GM21528 (cell line): Measurements from ENCODE around the gene ZNF205.
A peak's percentile ranks its signal among the peaks of the same experiment; 100 is the strongest.

Experiments
- ATAC-seq: cut with Tn5 transposase; IDR thresholded peaks from one replicate; pipeline ENCODE4 v1.9.1; 2021; ENCODE audit warnings: mild to moderate bottlenecking, moderate library complexity; ENCODE audit not compliant: unreplicated experiment, low FRiP score

ZNF205 gene

GRCh38 chr16:3099732-3100499, 12.5 kb upstream of the ZNF205 start:
- ATAC-seq = peak; percentile 41

DNA sequence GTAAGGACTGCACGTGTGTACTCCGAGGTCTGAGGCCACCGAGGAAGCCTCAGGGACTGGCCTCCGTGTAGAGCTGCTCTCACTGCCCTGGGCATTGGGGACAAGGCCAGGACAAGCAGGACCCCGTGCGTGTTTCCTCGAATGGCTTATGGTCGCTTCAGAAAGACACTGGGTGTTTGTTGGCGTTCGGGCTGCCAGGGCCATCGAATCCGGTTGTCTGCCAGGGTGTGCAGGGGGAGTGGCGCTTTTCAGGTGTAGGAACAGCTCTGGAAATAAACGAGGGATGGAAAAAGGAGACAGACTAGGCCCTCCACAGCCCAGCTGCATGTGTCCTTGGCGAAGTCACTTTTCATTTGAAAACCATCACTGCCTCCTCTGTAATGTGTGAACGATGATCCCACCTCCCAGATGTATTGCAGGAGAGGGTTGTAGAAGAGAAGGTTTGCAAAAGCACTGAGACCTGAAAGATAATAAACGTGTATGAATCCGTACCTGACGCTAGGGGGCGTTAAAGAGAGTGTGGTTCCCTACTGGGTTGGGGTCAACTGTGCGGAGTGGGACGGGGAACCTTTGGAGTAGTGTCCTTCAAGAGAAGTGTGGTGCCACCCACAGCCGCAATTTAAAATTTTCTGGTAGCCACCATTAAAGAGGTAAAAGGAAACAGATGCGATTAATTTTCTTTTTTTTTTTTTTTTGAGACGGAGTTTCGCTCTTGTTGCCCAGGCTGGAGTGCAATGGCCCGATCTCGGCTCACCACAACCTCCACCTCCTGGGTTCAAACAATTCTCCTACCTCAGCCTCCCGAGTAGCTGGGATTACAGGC, 11.2 kb upstream of the ZNF205 start:
- ATAC-seq = no peak

- ATAC-seq = no peak
Observed at GRCh38 chr16:3101841-3102470, 10.4 kb upstream of the ZNF205 start.

DNA sequence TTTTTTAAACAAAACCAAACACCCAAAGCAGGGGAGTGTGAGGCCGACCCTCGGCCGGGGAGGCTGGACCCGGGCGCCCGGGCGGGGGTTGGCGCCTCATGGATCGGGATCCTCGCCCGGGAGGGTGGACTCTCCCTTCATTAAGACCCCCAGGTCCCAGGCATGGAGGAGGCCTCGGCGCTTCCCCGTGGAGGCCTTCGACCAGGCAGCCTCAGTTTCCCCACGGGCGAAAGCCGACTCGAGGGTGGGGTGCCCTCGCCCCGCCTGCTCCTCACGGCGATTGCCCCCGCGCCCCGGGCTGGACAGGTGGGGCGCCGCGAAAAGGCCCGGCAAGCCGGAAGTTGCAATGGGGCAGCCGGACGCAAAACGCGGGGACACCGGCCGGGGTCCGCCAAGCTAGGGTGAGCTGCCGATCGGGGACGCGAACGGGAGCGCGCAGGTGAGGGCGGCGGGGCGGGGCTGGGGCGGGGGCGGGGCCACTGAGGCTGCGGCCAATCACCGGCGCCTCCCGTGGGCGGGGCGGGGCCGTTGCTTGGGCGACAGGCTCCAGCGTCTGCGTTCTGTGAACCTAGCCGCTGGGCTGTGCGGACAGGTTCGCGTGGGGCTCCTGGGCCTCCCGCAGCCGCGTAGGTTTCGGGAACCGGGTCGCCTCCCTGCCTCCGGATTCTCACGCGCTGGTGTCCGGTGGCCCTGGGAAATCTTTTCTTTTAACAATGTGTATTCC, 6.0 kb upstream of the ZNF205 start:
- ATAC-seq = peak; percentile 79

DNA sequence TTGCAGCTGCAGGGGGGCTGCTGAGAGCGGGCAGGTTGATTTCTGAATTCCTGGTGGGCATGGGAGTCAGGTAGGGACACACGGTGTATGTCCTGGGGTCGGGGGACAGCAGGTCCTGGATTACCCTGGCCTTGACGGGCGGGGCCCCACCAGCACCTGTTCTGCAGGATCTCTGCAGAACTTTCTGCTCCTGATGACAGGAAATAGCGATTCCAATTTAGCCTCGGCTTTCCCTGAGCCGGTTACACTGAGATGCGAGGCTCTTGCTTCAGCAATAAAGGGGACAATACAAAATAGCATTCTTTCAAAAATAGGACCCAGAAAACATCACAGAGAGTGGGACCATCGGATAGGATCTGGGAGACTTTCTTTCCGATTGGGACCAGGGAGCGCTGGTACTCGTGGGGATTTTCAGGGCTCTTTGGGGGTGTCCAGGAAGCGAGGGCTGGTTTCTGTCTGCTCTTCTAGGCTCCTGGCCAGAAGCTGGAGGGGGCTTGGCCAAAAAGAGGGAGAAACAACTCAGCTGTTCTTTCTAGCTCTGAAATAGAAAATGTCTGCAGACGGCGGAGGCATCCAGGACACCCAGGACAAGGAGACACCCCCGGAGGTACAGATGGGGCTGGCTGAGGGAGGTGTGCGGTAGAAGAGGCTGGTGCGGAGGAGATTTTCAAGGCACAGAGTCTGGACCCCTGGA, 642 bp downstream of the ZNF205 start:
- ATAC-seq = no peak

- ATAC-seq = no peak
Observed at GRCh38 chr16:3113765-3114479, 1.5 kb downstream of the ZNF205 start.

DNA sequence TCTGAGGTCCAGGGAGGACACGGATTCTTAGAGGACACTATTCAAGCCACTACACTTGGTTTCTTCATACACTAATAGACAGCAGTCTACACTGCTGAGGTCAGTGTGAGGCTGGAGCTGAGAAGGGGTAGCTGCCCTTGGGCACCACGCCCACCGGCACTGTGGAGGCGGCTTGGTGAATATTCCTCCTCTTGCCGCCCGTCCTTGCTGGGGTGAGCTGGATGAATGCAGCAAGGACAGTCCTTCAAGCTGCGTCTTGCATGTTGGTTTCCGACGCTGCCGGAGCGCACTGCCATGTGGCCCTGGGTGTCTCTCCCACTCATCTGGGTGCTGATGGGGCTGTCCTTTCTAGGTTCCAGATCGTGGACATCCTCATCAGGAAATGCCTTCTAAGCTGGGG, 2.6 kb downstream of the ZNF205 start:
- ATAC-seq = no peak

DNA sequence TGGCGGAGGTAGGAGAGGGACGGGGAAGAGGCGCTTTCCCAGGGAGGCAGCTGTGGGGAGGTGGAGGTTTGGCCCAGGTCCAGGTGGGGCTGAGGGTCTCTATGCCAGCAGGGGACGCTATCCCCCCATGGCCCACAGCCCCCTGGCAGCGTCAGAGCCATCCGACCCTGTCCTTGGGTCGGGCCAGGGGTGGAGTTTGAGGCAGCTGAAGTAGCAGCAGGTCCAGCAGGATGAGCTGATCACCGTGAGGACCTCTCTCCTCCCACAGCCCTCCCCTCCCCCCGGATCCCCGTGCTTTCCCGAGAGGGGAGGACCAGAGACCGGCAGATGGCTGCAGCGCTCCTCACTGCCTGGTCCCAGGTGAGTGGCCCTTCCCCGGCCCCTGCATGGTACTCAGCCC, 3.2 kb downstream of the ZNF205 start:
- ATAC-seq = no peak

- ATAC-seq = no peak
Observed at GRCh38 chr16:3118204-3118790, 5.9 kb downstream of the ZNF205 start.

- ATAC-seq = no peak
Observed at GRCh38 chr16:3118846-3119245, 6.5 kb downstream of the ZNF205 start.

- no peak for ATAC-seq
Observed at GRCh38 chr16:3119286-3119685, 6.9 kb downstream of the ZNF205 start.

GRCh38 chr16:3119701-3120408, 7.5 kb downstream of the ZNF205 start:
- ATAC-seq = no peak

DNA sequence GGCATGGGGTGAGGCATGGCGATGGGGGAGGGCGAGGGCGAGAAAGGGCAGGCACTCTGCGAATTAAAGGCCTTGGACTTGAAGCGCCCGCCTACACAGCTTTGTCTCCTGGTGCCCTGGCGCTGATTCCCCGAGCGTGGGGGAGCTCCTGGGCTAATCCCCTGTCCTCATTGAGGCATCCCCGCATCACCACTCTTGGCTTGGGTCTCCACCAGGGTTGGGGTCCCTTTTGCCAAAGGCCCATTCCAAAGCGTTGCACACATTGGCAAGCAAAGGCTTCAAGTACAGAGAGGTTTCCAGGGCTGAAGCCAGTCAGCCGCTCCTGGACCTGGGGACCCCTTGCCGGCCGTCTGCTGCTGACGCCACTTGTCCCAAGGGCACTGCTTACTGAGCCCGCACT, 8.0 kb downstream of the ZNF205 start:
- ATAC-seq = no peak

DNA sequence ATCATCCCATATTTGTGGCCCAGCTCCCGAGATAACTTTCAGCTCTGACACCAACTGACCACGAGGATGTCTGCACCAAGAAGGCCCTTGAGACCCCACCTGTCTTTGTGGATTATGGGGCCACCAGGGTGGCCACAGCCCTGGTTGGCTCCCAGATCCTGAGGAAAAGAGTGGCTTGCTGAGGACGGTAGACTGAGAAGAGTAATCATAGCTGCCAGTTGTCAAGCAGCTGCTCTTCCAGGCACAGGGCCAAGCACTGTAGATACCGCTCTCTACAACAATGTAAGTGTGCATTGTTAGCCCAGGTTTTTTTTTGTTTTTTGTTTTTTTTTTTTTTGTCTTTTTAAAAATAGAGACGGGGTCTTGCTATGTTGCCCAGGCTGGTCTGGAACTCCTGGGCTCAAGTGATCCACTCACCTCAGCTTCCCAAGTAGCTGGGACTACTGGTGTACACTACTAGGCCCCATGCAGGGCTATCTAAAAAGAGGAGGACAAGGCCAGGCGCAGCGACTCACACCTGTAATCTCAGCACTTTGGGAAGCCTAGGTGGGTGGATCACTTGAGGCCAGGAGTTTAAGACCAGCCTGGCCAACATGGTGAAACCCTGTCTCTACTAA, 9.6 kb downstream of the ZNF205 start:
- no peak for ATAC-seq

GRCh38 chr16:3122926-3123570, 10.7 kb downstream of the ZNF205 start:
- ATAC-seq = no peak

GRCh38 chr16:3123986-3124886, 11.8 kb downstream of the ZNF205 start:
- peak; percentile 83 for ATAC-seq

GRCh38 chr16:3127745-3128144, 15.4 kb downstream of the ZNF205 start:
- no peak for ATAC-seq
